ENCODE data around the gene TIMM44. TPM values are rescaled to one million over a fixed set of nuclear protein-coding genes. Genes with fewer than 3 reads are reported as not detected.

Gene TIMM44
- total and polyA plus RNA-seq, 8 donors, result 36.7 to 56.5 (median 43.4) TPM

DNA sequence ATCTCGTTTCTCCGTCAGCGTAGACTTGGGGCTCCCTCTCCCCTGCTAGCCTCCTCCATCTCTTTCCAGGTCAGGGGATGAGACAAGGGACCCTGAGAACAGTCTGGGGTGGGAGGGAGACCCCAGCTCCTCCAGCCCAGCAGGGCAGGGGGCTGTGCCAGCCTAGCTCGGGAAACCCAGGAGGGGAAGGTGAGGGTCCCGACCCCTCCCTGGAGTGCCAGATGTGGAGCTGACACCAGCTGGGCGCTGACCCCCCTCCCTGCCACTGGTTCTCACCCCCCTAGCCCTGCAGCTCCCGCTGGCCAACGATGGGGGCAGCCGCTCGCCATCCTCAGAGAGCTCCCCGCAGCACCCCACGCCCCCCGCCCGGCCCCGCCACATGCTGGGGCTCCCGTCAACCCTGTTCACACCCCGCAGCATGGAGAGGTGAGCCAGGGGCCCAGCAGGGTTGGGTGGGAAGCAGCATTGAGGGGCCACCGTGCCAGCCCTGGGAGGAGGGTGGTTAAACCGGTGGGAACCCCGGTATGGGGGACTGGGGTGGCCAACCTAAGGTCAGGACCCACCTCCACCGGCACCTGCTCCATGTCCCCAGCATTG, 33.9 kb downstream of the TIMM44 start:
- peaks cover 0 to 10% of the 10 kb centered on the region in 2 donors for H3K27me3 ChIP-seq
- peaks cover 9 to 33% of the 10 kb centered on the region in 2 donors for H3K4me1 ChIP-seq
- H3K9me3 ChIP-seq, result no peaks in the 10 kb centered on the region
- no peak overlapping the region for H3K4me3 ChIP-seq
- ATAC-seq (no peak), DNase-seq (no peak)
- intact Hi-C loops (cut with DNase I), result no loop called here
- no peak overlapping the region for H3K27ac ChIP-seq
- no peak for TF ChIP-seq CTCF (IDR thresholded peaks at IDR 0.05)
- peaks cover 0 to 71% of the 10 kb centered on the region in 2 donors for H3K36me3 ChIP-seq

DNA sequence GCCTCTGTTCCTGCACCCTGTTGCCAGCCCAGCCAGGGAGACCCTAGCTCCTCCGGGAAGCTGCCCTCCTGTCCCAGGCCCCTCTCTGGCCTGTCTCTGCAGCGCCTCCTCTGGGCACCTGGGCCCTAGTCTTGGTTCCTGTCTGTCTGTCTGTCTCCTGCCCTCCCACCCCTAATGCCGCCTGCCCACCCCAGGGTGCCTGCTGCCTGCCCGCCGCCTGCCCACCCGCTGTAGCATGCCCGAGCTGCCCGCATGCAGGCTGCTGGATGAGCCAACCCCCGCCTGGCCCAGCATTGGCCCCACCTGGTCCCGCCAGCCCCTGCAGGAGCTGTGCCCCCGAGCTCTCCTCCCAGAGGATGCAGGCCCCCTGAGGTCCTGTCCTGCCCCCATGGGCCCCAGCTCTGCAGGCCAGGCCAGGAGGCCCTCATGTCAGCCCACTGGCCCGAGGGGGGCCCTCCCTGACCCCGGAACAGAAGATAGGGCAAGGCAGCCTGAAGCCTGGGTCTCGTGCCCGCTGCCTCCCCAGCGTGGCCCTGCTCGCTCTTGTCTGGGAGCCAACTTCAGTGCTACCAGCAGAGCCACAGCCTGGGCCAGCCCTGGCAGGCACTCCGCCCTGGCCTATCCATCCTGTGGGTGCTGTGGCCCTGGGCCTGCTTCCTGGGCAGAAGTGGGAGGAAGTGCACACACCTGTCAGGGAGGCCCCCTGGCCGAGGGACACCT, 34.6 kb downstream of the TIMM44 start:
- peaks cover 11 to 38% of the 10 kb centered on the region in 2 donors for H3K4me1 ChIP-seq
- no peak overlapping the region for H3K27ac ChIP-seq
- H3K36me3 ChIP-seq, result peaks cover 0 to 70% of the 10 kb centered on the region in 2 donors
- peaks cover 0 to 4% of the 10 kb centered on the region in 2 donors for H3K27me3 ChIP-seq
- no peak overlapping the region for H3K4me3 ChIP-seq
- no peaks in the 10 kb centered on the region for H3K9me3 ChIP-seq
- intact Hi-C loops (cut with DNase I), result no loop called here
- DNase-seq (no peak), ATAC-seq (no peak)
- TF ChIP-seq CTCF (IDR thresholded peaks at IDR 0.05), result no peak

GRCh38 chr19:7908078-7908699, 35.3 kb downstream of the TIMM44 start:
- H3K9me3 ChIP-seq, result no peaks in the 10 kb centered on the region
- H3K4me3 ChIP-seq, result no peak overlapping the region
- no peak for TF ChIP-seq CTCF (IDR thresholded peaks at IDR 0.05)
- no peak overlapping the region for H3K27ac ChIP-seq
- H3K27me3 ChIP-seq, result no peaks in the 10 kb centered on the region
- peaks cover 0 to 63% of the 10 kb centered on the region in 2 donors for H3K36me3 ChIP-seq
- ATAC-seq (no peak), DNase-seq (no peak)
- H3K4me1 ChIP-seq, result peaks cover 11 to 40% of the 10 kb centered on the region in 2 donors
- intact Hi-C loops (cut with DNase I), result no loop called here

GRCh38 chr19:7907544-7907943, 35.9 kb downstream of the TIMM44 start:
- no peaks in the 10 kb centered on the region for H3K9me3 ChIP-seq
- H3K27me3 ChIP-seq, result no peaks in the 10 kb centered on the region
- no peak for DNase-seq
- peaks cover 14 to 47% of the 10 kb centered on the region in 2 donors for H3K4me1 ChIP-seq
- TF ChIP-seq CTCF (IDR thresholded peaks at IDR 0.05), result no peak
- intact Hi-C loops (cut with DNase I), result no loop called here
- no peak overlapping the region for H3K27ac ChIP-seq
- ATAC-seq, result no peak
- no peak overlapping the region for H3K4me3 ChIP-seq
- H3K36me3 ChIP-seq, result peaks cover 0 to 57% of the 10 kb centered on the region in 2 donors

GRCh38 chr19:7907122-7907521, 36.3 kb downstream of the TIMM44 start:
- intact Hi-C loops (cut with DNase I), result no loop called here
- DNase-seq (peak in 1 of 4 donors; percentile 77), ATAC-seq (no peak)
- Histone ChIP-seq H3K27me3 (no peaks in the 10 kb centered on the region), H3K27ac (no peak overlapping the region), H3K4me1 (peaks cover 17 to 51% of the 10 kb centered on the region in 2 donors), H3K4me3 (no peak overlapping the region), H3K9me3 (no peaks in the 10 kb centered on the region), H3K36me3 (peaks cover 0 to 52% of the 10 kb centered on the region in 2 donors)
- TF ChIP-seq CTCF (IDR thresholded peaks at IDR 0.05), result no peak
